K562 (cell line): Measurements from ENCODE around the gene STX1A. TPM values are rescaled to one million over a fixed set of nuclear protein-coding genes. Genes with fewer than 3 reads are reported as not detected.
A peak's percentile ranks its signal among the peaks of the same experiment; 100 is the strongest.

Source experiments
- DEAF1 ChIP-seq: fragments of 450-650 bp; formaldehyde crosslinking; IDR thresholded peaks from 2 replicates; pipeline ENCODE4 v1.4.0; 2020; ENCODE audit warnings: mild to moderate bottlenecking, moderate library complexity
- ETV5 ChIP-seq: sonication (generic); formaldehyde crosslinking; IDR thresholded peaks from 2 replicates; pipeline ENCODE4 v1.4.0; 2020; ENCODE audit warnings: low read depth, mild to moderate bottlenecking, missing genetic modification reagents
- HNRNPL ChIP-seq: fragments of 200-400 bp; formaldehyde crosslinking; IDR thresholded peaks from 2 replicates; pipeline ENCODE4 v1.6.1; 2017; ENCODE audit warnings: low read depth, mild to moderate bottlenecking, low read length
- KDM2B ChIP-seq: fragments of 250-450 bp; sonication (Bioruptor Pico); IDR thresholded peaks from 2 replicates; pipeline ENCODE4 v1.8.0; 2021; ENCODE audit warnings: mild to moderate bottlenecking, moderate library complexity
- KLF13 ChIP-seq: fragments of 450-650 bp; IDR thresholded peaks from 2 replicates; pipeline ENCODE4 v1.6.1; 2016; ENCODE audit warnings: missing genetic modification characterization, low read depth, mild to moderate bottlenecking, missing compliant biosample characterization, moderate library complexity, borderline replicate concordance
- SMARCE1 ChIP-seq: fragments of 450-650 bp; IDR thresholded peaks from 2 replicates; pipeline ENCODE4 v1.7.1; 2016; ENCODE audit warnings: mild to moderate bottlenecking
- VEZF1 ChIP-seq: fragments of 200-800 bp; sonication (Bioruptor generic); IDR thresholded peaks from 2 replicates; pipeline ENCODE4 v1.6.1; 2017; ENCODE audit warnings: missing genetic modification characterization, missing compliant biosample characterization
- ZFP1 ChIP-seq: fragments of 450-650 bp; formaldehyde crosslinking; IDR thresholded peaks from 2 replicates; pipeline ENCODE4 v1.4.0; 2020; ENCODE audit warnings: mild to moderate bottlenecking, mixed read lengths
- ZFX ChIP-seq: sonication (generic); formaldehyde crosslinking; IDR thresholded peaks from 2 replicates; pipeline ENCODE4 v1.8.0; 2022; ENCODE audit warnings: mild to moderate bottlenecking, missing genetic modification reagents, moderate library complexity
- polyA plus RNA-seq, 8 experiments: library from polyadenylated mRNA; depleted of rRNA in 4 of 8; stranded (reverse) in 5 of 8; unstranded in 3 of 8; fragments of >200 nt; fragmentation: Nextera tagmentation in 2 of 8; fragmentation: Illumina TruSeq in 1 of 8; extraction: Ambion mirVana in 2 of 8; extraction: Trizol in 1 of 8; gene quantifications; 2 replicates each; pipeline versions ENCODE4 v1.2.1 to v1.2.3, GENCODE V29; 2011 to 2014; ENCODE audit warnings: inconsistent platforms in 1 of 8, missing spikeins in 1 of 8
- total RNA-seq, 7 experiments: library from RNA; depleted of rRNA in 6 of 7; stranded (reverse); fragments of >200 nt in 6 of 7; fragmentation: Illumina TruSeq in 2 of 7; extraction: Trizol in 2 of 7; gene quantifications; 2 replicates each; pipeline versions ENCODE4 v1.2.1 to v1.2.3, GENCODE V29; 2011 to 2021; ENCODE audit warnings: low replicate concordance in 1 of 7
- TF ChIP-seq, protein P1 (sequence below): fragments of 200-600 bp; sonication (generic); IDR thresholded peaks from one replicate; pipeline ENCODE4 v1.6.1; 2012; ENCODE audit warnings: mild to moderate bottlenecking, low read depth, low read length, inconsistent platforms
- TF ChIP-seq, protein P2 (sequence below): fragments of 250-450 bp; sonication (Bioruptor Pico); IDR thresholded peaks from 2 replicates; pipeline ENCODE4 v1.4.0; 2020; ENCODE audit warnings: mild to moderate bottlenecking

STX1A gene
- total and polyA plus RNA-seq, 9 of the 15 experiments (the other 6 are each of a cell fraction or from before 2014, with no cell fraction given) = 0.04 to 15.1 (median 6.3) TPM

GRCh38 chr7:73715648-73716317, 3.7 kb downstream of the STX1A start (continued):
- TF ChIP-seq, protein P1, sequence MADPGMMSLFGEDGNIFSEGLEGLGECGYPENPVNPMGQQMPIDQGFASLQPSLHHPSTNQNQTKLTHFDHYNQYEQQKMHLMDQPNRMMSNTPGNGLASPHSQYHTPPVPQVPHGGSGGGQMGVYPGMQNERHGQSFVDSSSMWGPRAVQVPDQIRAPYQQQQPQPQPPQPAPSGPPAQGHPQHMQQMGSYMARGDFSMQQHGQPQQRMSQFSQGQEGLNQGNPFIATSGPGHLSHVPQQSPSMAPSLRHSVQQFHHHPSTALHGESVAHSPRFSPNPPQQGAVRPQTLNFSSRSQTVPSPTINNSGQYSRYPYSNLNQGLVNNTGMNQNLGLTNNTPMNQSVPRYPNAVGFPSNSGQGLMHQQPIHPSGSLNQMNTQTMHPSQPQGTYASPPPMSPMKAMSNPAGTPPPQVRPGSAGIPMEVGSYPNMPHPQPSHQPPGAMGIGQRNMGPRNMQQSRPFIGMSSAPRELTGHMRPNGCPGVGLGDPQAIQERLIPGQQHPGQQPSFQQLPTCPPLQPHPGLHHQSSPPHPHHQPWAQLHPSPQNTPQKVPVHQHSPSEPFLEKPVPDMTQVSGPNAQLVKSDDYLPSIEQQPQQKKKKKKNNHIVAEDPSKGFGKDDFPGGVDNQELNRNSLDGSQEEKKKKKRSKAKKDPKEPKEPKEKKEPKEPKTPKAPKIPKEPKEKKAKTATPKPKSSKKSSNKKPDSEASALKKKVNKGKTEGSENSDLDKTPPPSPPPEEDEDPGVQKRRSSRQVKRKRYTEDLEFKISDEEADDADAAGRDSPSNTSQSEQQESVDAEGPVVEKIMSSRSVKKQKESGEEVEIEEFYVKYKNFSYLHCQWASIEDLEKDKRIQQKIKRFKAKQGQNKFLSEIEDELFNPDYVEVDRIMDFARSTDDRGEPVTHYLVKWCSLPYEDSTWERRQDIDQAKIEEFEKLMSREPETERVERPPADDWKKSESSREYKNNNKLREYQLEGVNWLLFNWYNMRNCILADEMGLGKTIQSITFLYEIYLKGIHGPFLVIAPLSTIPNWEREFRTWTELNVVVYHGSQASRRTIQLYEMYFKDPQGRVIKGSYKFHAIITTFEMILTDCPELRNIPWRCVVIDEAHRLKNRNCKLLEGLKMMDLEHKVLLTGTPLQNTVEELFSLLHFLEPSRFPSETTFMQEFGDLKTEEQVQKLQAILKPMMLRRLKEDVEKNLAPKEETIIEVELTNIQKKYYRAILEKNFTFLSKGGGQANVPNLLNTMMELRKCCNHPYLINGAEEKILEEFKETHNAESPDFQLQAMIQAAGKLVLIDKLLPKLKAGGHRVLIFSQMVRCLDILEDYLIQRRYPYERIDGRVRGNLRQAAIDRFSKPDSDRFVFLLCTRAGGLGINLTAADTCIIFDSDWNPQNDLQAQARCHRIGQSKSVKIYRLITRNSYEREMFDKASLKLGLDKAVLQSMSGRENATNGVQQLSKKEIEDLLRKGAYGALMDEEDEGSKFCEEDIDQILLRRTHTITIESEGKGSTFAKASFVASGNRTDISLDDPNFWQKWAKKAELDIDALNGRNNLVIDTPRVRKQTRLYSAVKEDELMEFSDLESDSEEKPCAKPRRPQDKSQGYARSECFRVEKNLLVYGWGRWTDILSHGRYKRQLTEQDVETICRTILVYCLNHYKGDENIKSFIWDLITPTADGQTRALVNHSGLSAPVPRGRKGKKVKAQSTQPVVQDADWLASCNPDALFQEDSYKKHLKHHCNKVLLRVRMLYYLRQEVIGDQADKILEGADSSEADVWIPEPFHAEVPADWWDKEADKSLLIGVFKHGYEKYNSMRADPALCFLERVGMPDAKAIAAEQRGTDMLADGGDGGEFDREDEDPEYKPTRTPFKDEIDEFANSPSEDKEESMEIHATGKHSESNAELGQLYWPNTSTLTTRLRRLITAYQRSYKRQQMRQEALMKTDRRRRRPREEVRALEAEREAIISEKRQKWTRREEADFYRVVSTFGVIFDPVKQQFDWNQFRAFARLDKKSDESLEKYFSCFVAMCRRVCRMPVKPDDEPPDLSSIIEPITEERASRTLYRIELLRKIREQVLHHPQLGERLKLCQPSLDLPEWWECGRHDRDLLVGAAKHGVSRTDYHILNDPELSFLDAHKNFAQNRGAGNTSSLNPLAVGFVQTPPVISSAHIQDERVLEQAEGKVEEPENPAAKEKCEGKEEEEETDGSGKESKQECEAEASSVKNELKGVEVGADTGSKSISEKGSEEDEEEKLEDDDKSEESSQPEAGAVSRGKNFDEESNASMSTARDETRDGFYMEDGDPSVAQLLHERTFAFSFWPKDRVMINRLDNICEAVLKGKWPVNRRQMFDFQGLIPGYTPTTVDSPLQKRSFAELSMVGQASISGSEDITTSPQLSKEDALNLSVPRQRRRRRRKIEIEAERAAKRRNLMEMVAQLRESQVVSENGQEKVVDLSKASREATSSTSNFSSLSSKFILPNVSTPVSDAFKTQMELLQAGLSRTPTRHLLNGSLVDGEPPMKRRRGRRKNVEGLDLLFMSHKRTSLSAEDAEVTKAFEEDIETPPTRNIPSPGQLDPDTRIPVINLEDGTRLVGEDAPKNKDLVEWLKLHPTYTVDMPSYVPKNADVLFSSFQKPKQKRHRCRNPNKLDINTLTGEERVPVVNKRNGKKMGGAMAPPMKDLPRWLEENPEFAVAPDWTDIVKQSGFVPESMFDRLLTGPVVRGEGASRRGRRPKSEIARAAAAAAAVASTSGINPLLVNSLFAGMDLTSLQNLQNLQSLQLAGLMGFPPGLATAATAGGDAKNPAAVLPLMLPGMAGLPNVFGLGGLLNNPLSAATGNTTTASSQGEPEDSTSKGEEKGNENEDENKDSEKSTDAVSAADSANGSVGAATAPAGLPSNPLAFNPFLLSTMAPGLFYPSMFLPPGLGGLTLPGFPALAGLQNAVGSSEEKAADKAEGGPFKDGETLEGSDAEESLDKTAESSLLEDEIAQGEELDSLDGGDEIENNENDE = no peak
- TF ChIP-seq, protein P2, sequence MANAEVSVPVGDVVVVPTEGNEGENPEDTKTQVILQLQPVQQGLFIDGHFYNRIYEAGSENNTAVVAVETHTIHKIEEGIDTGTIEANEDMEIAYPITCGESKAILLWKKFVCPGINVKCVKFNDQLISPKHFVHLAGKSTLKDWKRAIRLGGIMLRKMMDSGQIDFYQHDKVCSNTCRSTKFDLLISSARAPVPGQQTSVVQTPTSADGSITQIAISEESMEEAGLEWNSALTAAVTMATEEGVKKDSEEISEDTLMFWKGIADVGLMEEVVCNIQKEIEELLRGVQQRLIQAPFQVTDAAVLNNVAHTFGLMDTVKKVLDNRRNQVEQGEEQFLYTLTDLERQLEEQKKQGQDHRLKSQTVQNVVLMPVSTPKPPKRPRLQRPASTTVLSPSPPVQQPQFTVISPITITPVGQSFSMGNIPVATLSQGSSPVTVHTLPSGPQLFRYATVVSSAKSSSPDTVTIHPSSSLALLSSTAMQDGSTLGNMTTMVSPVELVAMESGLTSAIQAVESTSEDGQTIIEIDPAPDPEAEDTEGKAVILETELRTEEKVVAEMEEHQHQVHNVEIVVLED (CRISPR knock-in tag) = no peak
- TF ChIP-seq ZFX (CRISPR knock-in tag) (no peak), VEZF1 (CRISPR knock-in tag) (peak; percentile 77), HNRNPL (no peak), ZFP1 (CRISPR knock-in tag) (no peak), KDM2B (CRISPR knock-in tag) (no peak), KLF13 (tag) (no peak), DEAF1 (CRISPR knock-in tag) (no peak), SMARCE1 (peak; percentile 87), ETV5 (no peak)
